CD4-positive, alpha-beta T cell treated with Interleukin-1 beta for 1 hour (primary cell): ENCODE measurements around the gene HABP2.

Experiments
- DNase-seq, 2 donors: peaks; one replicate each; pipeline ENCODE4 v3.0.0-alpha.2; 2020 to 2022

The HABP2 gene

GRCh38 chr10:113552701-113553100 is at the start of gene HABP2:
Gene HABP2 (plus strand): TSS chr10:113553053. CDS start chr10:113553122, 69 bp downstream.
- no peak for DNase-seq

- no peak for DNase-seq
These were observed 48.9 kb upstream of the HABP2 start for GRCh38 chr10:113503930-113504329.

- no peak for DNase-seq
These were observed 48.4 kb upstream of the HABP2 start for GRCh38 chr10:113504423-113504822.

- no peak for DNase-seq
These were observed 46.4 kb upstream of the HABP2 start for GRCh38 chr10:113506476-113506875.

GRCh38 chr10:113511419-113511818 is 41.4 kb upstream of the HABP2 start:
- no peak for DNase-seq

- no peak for DNase-seq
These were observed 37.7 kb upstream of the HABP2 start for GRCh38 chr10:113515161-113515560.

- DNase-seq: no peak
These were observed 37.3 kb upstream of the HABP2 start for GRCh38 chr10:113515601-113516000.

- DNase-seq: no peak
These were observed 36.8 kb upstream of the HABP2 start for GRCh38 chr10:113516061-113516460.

GRCh38 chr10:113517165-113517900 is 35.5 kb upstream of the HABP2 start:
- DNase-seq: no peak

- DNase-seq: no peak
These were observed 35.0 kb upstream of the HABP2 start for GRCh38 chr10:113517901-113518260.

- DNase-seq: no peak
These were observed 34.4 kb upstream of the HABP2 start for GRCh38 chr10:113518415-113518814.

- DNase-seq: no peak
These were observed 33.8 kb upstream of the HABP2 start for GRCh38 chr10:113518816-113519591.

- DNase-seq: no peak
These were observed 33.2 kb upstream of the HABP2 start for GRCh38 chr10:113519681-113520115.

GRCh38 chr10:113520261-113520660 is 32.6 kb upstream of the HABP2 start:
- no peak for DNase-seq

- DNase-seq: peak; percentile 14 to 15
These were observed 32.0 kb upstream of the HABP2 start for GRCh38 chr10:113520690-113521474.

GRCh38 chr10:113521475-113521795 is 31.4 kb upstream of the HABP2 start:
- no peak for DNase-seq

GRCh38 chr10:113522460-113522859 is 30.4 kb upstream of the HABP2 start:
- no peak for DNase-seq

- DNase-seq: no peak
These were observed 29.8 kb upstream of the HABP2 start for GRCh38 chr10:113523071-113523470.

- DNase-seq: no peak
These were observed 29.2 kb upstream of the HABP2 start for GRCh38 chr10:113523628-113524027.

- no peak for DNase-seq
These were observed 28.7 kb upstream of the HABP2 start for GRCh38 chr10:113524120-113524519.

GRCh38 chr10:113524539-113525490 is 28.0 kb upstream of the HABP2 start:
- no peak for DNase-seq

GRCh38 chr10:113525713-113526112 is 27.1 kb upstream of the HABP2 start:
- DNase-seq: no peak
